ES-I3 (cell line): ENCODE results near the gene EFCAB8.

Experiments
- H3K36me3 ChIP-seq: 2 replicates; pipeline ENCODE4 v1.6.1; 2013; ENCODE audit warnings: mild to moderate bottlenecking, low read length, control low read depth, moderate library complexity; ENCODE audit not compliant: insufficient read depth
- H3K4me1 ChIP-seq: 2 replicates; pipeline ENCODE4 v1.6.1; 2013; ENCODE audit warnings: mild to moderate bottlenecking, control low read depth, low read length; ENCODE audit not compliant: insufficient read depth
- H3K9ac ChIP-seq: 2 replicates; pipeline ENCODE4 v1.6.1; 2013; ENCODE audit warnings: low read depth, mild to moderate bottlenecking, low read length, moderate library complexity
- H3K9me3 ChIP-seq: 2 replicates; pipeline ENCODE4 v1.6.1; 2013; ENCODE audit warnings: mild to moderate bottlenecking, low read length, moderate library complexity; ENCODE audit not compliant: control insufficient read depth, insufficient read depth

The EFCAB8 gene, protein sequence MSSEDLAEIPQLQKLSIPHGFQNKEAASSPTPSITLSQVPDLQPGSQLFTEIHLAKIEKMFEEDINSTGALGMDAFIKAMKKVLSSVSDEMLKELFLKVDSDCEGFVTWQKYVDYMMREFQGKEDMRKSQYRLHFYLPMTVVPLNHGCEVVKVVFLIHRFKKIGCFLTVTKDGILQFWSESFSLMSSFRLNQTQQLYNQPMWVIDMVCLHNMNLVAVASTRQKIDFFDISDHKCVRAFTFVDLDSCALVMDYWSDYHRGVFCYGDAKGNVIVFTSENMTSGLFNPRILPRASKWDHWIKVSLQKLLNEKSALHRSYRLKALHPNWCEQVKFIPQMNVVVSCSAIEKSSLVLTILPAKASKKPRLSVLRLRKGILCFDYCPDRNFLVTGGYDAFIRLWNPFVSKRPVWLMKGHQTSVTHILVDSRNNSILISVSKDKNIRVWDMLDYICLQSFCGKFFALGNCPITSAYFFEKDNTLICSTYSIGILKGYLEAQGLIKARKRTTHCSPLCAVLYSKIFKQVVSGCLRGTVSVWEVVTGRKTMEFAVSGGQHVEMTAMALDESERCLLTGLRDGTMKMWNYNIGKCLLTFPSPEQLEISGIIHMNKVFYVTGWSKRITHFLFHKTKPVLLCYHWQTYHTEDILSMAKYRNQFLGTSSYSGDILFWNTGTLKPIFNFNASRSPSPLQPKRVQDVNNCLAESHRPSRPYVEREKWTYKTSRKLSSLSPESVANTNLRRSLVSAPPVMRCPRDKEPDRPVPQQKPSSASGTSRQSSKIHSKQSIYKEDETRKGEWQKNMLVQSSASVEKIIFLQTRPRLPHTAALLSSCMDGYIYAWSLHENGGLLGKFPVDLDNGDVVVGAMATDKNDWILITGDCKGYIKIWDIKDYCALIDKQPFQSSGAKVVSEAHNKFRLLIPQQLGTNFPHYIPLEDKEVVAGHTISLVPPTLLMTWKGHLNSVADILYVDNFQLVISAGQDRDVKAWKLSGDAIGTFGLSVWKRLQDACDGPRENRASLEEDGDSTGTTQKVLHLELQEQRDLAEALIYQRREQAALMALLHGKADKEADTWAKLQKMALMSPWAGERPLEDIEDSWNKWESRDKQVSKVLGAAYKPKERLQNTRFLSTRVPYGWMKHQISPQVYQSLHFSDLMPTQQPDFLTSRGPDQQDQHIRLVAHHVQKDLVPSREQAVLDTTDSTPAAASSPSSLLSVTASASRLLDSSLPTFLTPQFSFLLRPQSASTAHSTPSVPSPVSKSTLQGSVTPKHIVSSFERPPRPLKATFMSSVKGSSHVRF

DNA sequence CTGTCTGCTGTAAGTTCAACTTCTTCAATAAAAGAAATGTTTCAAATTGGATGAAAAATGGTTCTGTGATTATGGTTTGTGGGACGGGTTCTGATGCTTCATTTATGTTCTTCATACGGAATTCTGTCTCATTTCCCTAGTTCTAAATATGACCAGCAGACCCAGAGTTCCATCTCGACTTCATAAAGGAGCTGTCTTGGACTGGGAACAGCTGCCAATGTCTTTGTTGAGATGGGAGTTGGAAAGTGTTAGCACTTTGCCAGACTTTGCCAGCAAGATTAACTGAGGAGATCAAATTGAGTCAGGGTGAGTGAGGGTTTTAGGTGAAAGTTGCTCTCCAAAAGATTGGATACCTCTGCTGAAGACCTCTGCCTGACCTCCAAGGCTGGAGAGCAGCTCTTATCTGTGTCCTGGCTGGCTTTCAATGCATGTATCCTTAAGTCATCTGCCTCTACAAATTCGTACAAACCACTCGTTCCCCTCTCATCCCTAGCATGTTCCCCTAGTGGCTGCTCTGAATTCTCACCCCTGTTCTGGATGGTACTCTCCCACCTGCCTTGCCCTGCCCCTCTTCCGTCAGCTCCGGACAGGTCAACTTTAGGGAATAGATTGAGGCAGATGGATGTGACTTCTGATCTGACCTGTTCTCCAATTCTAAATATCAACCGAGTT is at the start of gene EFCAB8:
TSS of gene EFCAB8 (plus strand) at position 223 of the 672 bp plus-strand sequence. CDS start 4,870 bp downstream, outside the sequence.
- H3K9me3 ChIP-seq, result no peaks in the 10 kb centered on the region
- H3K4me1 ChIP-seq, result peaks cover 20% of the 10 kb centered on the region
- peaks cover 3% of the 10 kb centered on the region for H3K36me3 ChIP-seq
- H3K9ac ChIP-seq, result no peak within 1 kb of the TSS

DNA sequence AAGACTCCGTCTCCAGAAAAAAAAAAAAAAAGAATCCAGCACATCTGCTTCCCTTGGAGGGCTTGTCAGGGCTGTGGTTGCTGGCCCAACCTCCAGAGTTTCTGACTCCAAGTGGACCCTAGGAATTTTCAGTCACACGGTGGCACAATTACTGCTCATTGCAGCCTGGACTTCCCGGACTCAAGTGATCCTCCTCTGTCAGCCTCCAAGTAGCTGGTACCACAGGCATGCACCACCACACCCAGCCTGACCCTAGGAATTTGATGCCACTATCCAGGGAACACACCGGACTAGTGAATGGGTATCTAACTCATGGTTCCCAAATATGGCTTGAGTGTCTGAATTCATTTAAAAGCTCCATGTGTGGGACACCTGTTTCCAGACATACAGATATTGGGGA is 48.8 kb upstream of the EFCAB8 start:
- H3K36me3 ChIP-seq, result peaks cover 43% of the 10 kb centered on the region
- no peaks in the 10 kb centered on the region for H3K9me3 ChIP-seq
- H3K4me1 ChIP-seq, result peaks cover 13% of the 10 kb centered on the region
- no peak overlapping the region for H3K9ac ChIP-seq

DNA sequence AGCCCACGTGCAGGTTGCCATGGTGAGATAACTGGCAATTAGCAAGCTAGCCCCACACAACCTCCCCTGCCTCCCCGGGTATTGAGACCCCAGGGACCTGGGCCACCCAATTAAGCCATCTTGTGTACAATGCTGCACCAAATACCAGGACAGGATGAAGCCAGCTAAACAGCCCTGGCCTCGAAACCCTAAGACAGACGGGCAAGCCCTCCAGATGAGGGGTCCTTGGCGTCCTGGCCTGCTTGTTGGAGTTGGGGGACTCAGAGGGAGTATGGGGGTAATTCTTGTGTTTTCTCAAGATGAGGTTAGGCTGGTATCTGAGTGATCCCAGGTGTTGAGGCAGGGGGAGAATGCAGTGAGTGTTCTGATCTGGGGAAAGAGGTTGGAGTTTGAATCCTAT is 47.8 kb upstream of the EFCAB8 start:
- Histone ChIP-seq H3K4me1 (peaks cover 8% of the 10 kb centered on the region), H3K9ac (no peak overlapping the region), H3K36me3 (peaks cover 35% of the 10 kb centered on the region), H3K9me3 (no peaks in the 10 kb centered on the region)

DNA sequence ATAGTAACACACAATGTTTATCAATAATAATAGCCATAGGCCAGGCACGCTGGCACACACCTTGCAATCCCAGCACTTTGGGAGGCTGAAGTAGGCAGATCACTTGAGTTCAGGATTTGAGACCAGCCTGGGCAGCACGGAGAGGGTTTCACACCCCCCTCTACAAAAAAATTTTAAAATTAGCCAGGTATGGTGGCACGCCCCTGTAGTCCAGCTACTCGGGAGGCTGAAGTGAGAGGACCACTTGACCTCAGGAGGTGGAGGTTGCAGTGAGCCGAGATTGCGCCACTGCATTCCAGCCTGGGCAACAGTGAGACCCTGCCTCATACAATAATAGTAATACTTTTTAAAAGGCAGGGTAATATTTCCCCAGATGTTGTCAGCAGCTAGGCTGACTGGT is 46.8 kb upstream of the EFCAB8 start:
- Histone ChIP-seq H3K9ac (no peak overlapping the region), H3K36me3 (peaks cover 28% of the 10 kb centered on the region), H3K4me1 (peaks cover 8% of the 10 kb centered on the region), H3K9me3 (no peaks in the 10 kb centered on the region)

DNA sequence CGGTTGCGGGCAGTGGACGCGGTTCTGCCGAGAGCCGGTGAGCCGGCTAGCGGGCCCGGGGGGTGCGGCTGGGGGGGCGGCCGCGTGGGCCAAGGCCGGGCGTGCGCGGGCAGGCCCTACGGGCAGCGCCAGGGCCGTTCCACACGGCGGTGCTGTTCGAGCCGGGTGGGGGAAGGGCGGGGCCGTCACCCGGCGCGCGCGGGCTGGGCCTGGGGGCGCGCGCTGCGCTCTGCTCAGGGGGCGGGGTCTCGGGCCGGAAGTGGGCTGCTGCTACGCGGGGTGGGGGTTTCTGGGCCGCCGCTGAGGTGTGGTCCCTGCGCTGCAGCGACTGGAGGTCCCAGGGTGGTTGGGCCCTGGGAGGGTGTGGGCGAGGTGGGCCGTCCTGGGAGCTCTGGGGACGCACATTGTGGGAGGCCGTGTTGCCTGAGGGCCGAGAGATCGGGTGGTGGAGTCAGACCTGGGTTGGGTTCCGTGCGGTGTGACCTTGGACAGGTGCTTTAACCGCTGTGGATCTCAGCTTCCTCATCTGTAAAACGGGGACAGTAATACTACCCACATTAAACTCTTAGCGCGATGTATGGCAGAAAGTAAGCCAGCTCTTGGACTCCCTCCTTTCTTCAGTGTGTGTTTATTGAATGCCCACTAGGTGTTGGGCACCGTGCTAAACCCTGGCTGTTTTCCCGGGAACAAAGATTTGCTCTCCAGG is 38.6 kb upstream of the EFCAB8 start:
- Histone ChIP-seq H3K9ac (peak overlapping the region; percentile 79), H3K36me3 (no peaks in the 10 kb centered on the region), H3K4me1 (peaks cover 19% of the 10 kb centered on the region), H3K9me3 (no peaks in the 10 kb centered on the region)

DNA sequence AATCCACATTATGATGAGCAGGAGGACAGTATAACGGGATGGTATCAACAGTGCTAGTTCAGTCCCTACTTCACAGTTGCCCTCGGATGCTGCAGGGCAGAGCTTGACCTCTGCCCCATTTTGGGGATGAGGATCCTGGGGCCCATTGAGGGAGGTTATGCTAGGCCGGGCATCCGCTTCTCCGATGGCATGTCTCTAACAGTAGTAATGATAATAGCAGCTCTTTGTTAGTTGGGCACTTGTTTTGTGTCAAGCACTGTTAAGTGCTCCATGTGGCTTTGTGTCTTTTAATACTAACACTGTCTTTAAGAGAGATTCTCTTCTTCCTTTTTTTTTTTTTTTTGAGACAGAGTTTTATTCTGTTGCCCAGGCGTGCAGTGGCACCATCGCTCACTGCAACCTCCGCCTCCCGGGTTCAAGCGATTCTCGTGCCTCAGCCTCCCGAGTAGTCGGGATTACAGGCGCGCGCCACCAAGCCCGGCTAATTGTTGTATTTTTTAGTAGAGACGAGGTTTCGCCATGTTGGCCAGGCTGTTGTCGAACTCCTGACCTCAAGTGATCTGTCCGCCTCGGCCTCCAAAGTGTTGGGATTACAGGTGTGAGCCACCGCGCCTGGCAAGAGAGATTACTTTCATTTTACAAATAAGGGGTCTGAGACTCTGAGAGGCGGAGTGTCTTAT is 37.9 kb upstream of the EFCAB8 start:
- H3K36me3 ChIP-seq, result no peaks in the 10 kb centered on the region
- peak overlapping the region; percentile 79 for H3K9ac ChIP-seq
- H3K9me3 ChIP-seq, result no peaks in the 10 kb centered on the region
- H3K4me1 ChIP-seq, result peaks cover 19% of the 10 kb centered on the region

DNA sequence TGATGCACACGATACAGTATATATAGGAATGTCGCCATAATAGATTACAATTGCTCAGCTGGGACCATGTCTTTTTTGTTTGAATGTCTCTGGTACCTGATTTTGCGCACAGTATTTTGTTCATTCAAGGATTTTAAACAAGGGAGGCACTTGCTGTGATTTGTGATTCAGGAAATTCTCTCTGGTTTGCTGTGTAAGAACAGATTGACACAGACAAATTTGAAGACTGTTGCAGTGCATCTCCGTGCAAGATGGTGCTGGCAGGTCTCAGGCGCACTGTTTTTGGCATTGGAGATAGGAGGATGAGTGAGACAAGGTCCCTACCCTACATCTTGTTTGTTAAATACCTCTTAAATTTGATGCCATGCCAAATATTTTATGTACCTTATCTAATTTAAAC is 36.5 kb upstream of the EFCAB8 start:
- H3K9me3 ChIP-seq, result no peaks in the 10 kb centered on the region
- H3K9ac ChIP-seq, result no peak overlapping the region
- no peaks in the 10 kb centered on the region; the same call in 1 of the 2 replicates for H3K36me3 ChIP-seq
- peaks cover 19% of the 10 kb centered on the region for H3K4me1 ChIP-seq

DNA sequence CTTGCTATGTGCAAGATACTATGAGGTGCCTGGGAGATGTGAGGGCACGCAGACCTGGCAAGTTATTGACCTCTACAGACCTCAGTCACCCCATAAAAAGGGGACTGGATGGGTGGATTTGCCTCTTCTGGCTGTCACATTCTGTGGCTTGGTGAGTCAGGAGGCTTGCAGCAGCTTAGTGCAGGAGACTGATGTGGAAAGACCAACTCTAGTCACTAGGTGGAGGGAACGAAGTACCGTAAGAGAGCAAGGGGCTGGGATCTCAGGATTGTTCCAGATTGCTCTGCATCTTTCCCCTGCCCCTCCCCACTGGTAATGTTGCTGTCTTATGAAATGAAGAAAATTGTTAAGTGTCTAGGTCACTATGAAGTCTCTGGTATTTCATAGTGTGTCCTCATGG is 35.6 kb upstream of the EFCAB8 start:
- Histone ChIP-seq H3K36me3 (peaks cover 4% of the 10 kb centered on the region), H3K4me1 (peaks cover 22% of the 10 kb centered on the region), H3K9ac (no peak overlapping the region), H3K9me3 (no peaks in the 10 kb centered on the region)

DNA sequence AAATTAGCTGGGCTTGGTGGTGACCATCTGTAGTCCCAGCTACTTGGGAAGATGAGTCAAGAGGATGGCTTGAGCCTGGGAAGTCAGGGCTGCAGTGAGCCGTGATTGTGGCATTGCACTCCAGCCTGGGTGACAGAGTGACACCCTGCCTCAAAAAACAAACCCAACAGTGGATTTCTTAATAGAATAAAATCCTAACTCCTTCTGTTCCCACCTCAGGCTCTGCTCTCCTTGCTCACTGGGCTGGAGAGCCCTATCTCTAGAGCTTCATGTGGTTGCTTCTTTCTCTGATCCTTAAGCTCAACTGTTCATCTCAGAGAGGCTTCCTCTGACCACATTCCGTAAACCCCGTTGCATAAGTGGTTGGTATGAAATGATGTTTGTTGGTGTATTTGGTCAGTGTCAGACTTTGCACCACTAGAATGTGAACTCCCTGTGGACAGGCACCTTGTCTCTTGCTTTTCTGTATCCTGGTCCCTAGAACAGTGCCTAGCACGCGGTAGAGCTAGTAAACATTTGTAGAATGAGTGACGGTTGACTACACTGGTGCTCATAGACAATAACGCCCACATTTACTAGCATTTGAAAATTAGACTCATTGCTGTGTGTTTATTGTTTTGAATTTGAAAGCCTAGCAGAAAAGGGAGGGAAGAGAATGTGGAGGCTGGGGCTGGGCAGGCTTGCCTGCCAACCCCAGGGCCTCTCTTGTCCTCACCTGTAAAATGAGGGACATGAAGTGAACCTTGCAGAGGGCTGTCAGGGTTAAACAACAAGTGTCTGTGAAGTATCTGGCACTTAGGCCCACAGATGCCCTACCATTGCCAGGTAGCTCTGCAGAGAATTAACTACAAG is 34.8 kb upstream of the EFCAB8 start:
- Histone ChIP-seq H3K9ac (no peak overlapping the region), H3K9me3 (no peaks in the 10 kb centered on the region), H3K36me3 (peaks cover 6% of the 10 kb centered on the region), H3K4me1 (peaks cover 23% of the 10 kb centered on the region)

DNA sequence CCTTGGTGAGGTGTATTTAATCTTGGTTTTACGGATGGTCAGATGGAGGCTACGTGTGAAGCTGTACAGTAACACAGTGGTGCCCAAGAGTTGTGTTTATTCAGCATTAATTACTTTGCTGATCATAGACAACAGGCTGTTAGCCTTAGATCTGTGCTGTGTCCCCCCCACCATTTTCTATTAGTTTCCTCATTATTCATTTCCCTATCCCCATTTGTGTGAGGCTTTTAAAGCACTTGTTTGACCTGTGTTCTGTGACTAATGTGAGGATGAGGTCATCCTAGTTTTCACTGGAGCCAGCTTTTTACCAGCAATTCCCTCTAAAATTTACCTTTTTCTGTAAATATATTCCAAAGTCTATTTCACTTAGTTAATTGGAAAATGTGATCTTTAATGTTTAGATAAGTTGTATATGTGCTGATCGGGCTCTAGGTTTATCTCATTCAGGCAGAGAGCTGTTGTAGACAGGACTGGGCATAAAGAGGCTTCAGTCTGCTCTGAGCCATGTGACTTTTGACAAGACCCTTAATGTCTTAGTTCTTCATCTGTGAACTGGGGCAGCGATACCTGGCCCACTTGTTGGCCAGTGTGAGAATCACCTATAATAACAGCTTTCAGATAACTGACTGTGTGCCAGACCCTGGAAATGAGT is 30.6 kb upstream of the EFCAB8 start:
- peaks cover 10% of the 10 kb centered on the region for H3K36me3 ChIP-seq
- peaks cover 4% of the 10 kb centered on the region; the same call in 1 of the 2 replicates for H3K4me1 ChIP-seq
- no peak overlapping the region for H3K9ac ChIP-seq
- no peaks in the 10 kb centered on the region for H3K9me3 ChIP-seq

DNA sequence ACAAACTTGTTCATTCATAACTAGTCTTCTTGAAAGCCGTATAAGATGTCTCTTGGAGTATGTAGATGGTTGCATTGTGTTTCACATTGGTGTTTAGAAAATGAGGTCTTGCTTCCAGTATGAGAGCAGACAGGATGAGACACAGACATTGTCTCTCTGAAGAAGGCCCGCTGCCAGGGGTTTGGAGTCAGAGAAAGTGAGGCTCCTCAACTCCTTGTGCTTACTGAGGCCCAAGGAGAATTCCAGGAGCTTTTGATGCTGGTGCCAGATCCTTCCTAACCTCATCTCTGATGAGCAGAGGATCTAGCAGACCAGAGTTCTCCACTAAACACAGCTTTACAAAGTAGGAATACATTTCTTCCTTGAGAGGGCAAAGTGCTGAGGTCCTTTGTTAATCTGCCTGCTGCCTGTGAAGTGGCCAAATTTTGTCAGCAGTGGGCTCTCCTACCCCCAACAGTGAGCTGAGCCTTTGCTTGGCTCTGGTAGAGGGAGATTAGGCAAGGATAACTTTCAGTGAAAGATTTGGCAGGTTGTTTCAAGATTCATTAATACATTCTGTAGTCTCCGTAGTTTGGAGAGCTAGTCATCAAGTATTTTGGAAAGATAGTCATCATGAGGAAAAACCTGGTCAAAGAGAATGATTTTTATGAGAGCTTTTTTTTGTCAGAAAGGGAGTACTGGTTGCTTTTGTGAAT is 29.3 kb upstream of the EFCAB8 start:
- Histone ChIP-seq H3K9ac (no peak overlapping the region), H3K36me3 (peaks cover 13% of the 10 kb centered on the region), H3K4me1 (0 out of 2 replicates have a peak, but pooled peaks cover 4% of the 10 kb centered on the region), H3K9me3 (no peaks in the 10 kb centered on the region)
